ENCODE measurements around the gene AHCY.

GRCh38 chr20:34294563-34294962, 8.6 kb downstream of the AHCY start:
- no peak for TF ChIP-seq POLR2A (IDR thresholded peaks at IDR 0.05)
- no peak for TF ChIP-seq CTCF (IDR thresholded peaks at IDR 0.05)

Data from thyroid gland (tissue), 4 donors.